ENCODE measurements around the gene APOO. TPM values are rescaled to one million over a fixed set of nuclear protein-coding genes. Genes with fewer than 3 reads are reported as not detected.

APOO gene
- total RNA-seq: 10 to 100 TPM; 27.1 to 27.5 TPM

GRCh38 chrX:23907498-23908218 is at the start of gene APOO, which contains the start of gene CXorf58:
Gene APOO (minus strand): TSS chrX:23907938. CDS start chrX:23907702, 236 bp downstream.
Gene CXorf58 (plus strand): TSS chrX:23908006. CDS start chrX:23910303, 2,297 bp downstream.
- Mint-ChIP-seq H3K4me3 (peak within 1 kb of the TSS; percentile 75), H3K27me3 (no peaks in the 10 kb centered on the region), H3K27ac (peak within 1 kb of the TSS; percentile 87), H3K4me1 (peaks cover 26% of the 10 kb centered on the region), H3K9me3 (ENCODE audit: low read depth) (no peaks in the 10 kb centered on the region), H3K36me3 (no peaks in the 10 kb centered on the region)
- DNase-seq (peak; percentile 94), ATAC-seq (peak; percentile 96)
- CTCF ChIA-PET: interaction anchor here (0.6 to 4.0 kb wide), 18 partner anchors 9 to 240 kb away, joined by 3 to 33 read pairs (median 4); partner anchors contain the start of genes ACOT9, EIF2S3, KLHL15 and PRDX4

- Mint-ChIP-seq H3K27me3 (no peaks in the 10 kb centered on the region), H3K27ac (peak overlapping the region; percentile 28), H3K9me3 (ENCODE audit: low read depth) (no peaks in the 10 kb centered on the region), H3K4me1 (peaks cover 25% of the 10 kb centered on the region), H3K4me3 (no peak overlapping the region), H3K36me3 (no peaks in the 10 kb centered on the region)
- no peak for ATAC-seq
- no peak for DNase-seq
- CTCF ChIA-PET: interaction anchor here (0.6 to 1.9 kb wide), 2 partner anchors 46 to 63 kb away, joined by 4 read pairs; no protein-coding TSS in a partner anchor
These were observed 46.7 kb upstream of the APOO start for GRCh38 chrX:23954396-23954795.

GRCh38 chrX:23953908-23954269 is 46.2 kb upstream of the APOO start:
- DNase-seq (peak; percentile 39), ATAC-seq (no peak)
- no peaks in the 10 kb centered on the region for H3K36me3 Mint-ChIP-seq
- H3K9me3 Mint-ChIP-seq (ENCODE audit: low read depth): no peaks in the 10 kb centered on the region
- peak overlapping the region; percentile 80 for H3K4me3 Mint-ChIP-seq
- CTCF ChIA-PET: interaction anchor here (0.6 to 1.9 kb wide), 3 partner anchors 45 to 72 kb away, joined by 4 to 8 read pairs (median 4); no protein-coding TSS in a partner anchor
- peaks cover 23% of the 10 kb centered on the region for H3K4me1 Mint-ChIP-seq
- H3K27me3 Mint-ChIP-seq: no peaks in the 10 kb centered on the region
- H3K27ac Mint-ChIP-seq: peak overlapping the region; percentile 92

GRCh38 chrX:23952984-23953907 is 45.5 kb upstream of the APOO start:
- no peaks in the 10 kb centered on the region for H3K27me3 Mint-ChIP-seq
- CTCF ChIA-PET: interaction anchor here (0.6 to 1.9 kb wide), 3 partner anchors 51 to 507 kb away, joined by 3 to 8 read pairs (median 3); no protein-coding TSS in a partner anchor
- H3K4me1 Mint-ChIP-seq: peaks cover 21% of the 10 kb centered on the region
- no peaks in the 10 kb centered on the region for H3K9me3 Mint-ChIP-seq (ENCODE audit: low read depth)
- DNase-seq (peak; percentile 73), ATAC-seq (peak; percentile 94)
- H3K27ac Mint-ChIP-seq: peak overlapping the region; percentile 92
- peak overlapping the region; percentile 80 for H3K4me3 Mint-ChIP-seq
- no peaks in the 10 kb centered on the region for H3K36me3 Mint-ChIP-seq

- no peaks in the 10 kb centered on the region for H3K27me3 Mint-ChIP-seq
- H3K4me3 Mint-ChIP-seq: peak overlapping the region; percentile 80
- ATAC-seq (no peak), DNase-seq (no peak)
- CTCF ChIA-PET: interaction anchor here (0.6 to 1.9 kb wide), 3 partner anchors 74 to 508 kb away, joined by 3 to 8 read pairs (median 5); partner anchors contain the start of gene EIF2S3
- H3K9me3 Mint-ChIP-seq (ENCODE audit: low read depth): no peaks in the 10 kb centered on the region
- peaks cover 21% of the 10 kb centered on the region for H3K4me1 Mint-ChIP-seq
- H3K36me3 Mint-ChIP-seq: no peaks in the 10 kb centered on the region
- H3K27ac Mint-ChIP-seq: peak overlapping the region; percentile 92
These were observed 44.7 kb upstream of the APOO start for GRCh38 chrX:23952391-23952790.

- no peaks in the 10 kb centered on the region for H3K9me3 Mint-ChIP-seq (ENCODE audit: low read depth)
- no peak overlapping the region for H3K27ac Mint-ChIP-seq
- CTCF ChIA-PET: no interaction called here
- H3K4me1 Mint-ChIP-seq: peaks cover 2% of the 10 kb centered on the region
- no peaks in the 10 kb centered on the region for H3K27me3 Mint-ChIP-seq
- peaks cover 3% of the 10 kb centered on the region for H3K36me3 Mint-ChIP-seq
- ATAC-seq: no peak
- no peak overlapping the region for H3K4me3 Mint-ChIP-seq
- DNase-seq: no peak
These were observed 37.5 kb upstream of the APOO start for GRCh38 chrX:23945206-23945605.

GRCh38 chrX:23944234-23944633 is 36.5 kb upstream of the APOO start:
- CTCF ChIA-PET: no interaction called here
- ATAC-seq (no peak), DNase-seq (no peak)
- no peak overlapping the region for H3K27ac Mint-ChIP-seq
- H3K27me3 Mint-ChIP-seq: no peaks in the 10 kb centered on the region
- peaks cover 3% of the 10 kb centered on the region for H3K36me3 Mint-ChIP-seq
- H3K9me3 Mint-ChIP-seq (ENCODE audit: low read depth): no peaks in the 10 kb centered on the region
- peaks cover 2% of the 10 kb centered on the region for H3K4me1 Mint-ChIP-seq
- no peak overlapping the region for H3K4me3 Mint-ChIP-seq

GRCh38 chrX:23939203-23939602 is 31.5 kb upstream of the APOO start:
- DNase-seq: no peak
- no peak overlapping the region for H3K27ac Mint-ChIP-seq
- no peak overlapping the region for H3K4me3 Mint-ChIP-seq
- CTCF ChIA-PET: no interaction called here
- H3K9me3 Mint-ChIP-seq (ENCODE audit: low read depth): no peaks in the 10 kb centered on the region
- H3K4me1 Mint-ChIP-seq: no peaks in the 10 kb centered on the region
- no peak for ATAC-seq
- H3K27me3 Mint-ChIP-seq: no peaks in the 10 kb centered on the region
- H3K36me3 Mint-ChIP-seq: peaks cover 1% of the 10 kb centered on the region

GRCh38 chrX:23938690-23939089 is 31.0 kb upstream of the APOO start:
- ATAC-seq (no peak), DNase-seq (no peak)
- Mint-ChIP-seq H3K36me3 (peaks cover 1% of the 10 kb centered on the region), H3K27ac (no peak overlapping the region), H3K9me3 (ENCODE audit: low read depth) (no peaks in the 10 kb centered on the region), H3K4me3 (no peak overlapping the region), H3K27me3 (no peaks in the 10 kb centered on the region), H3K4me1 (no peaks in the 10 kb centered on the region)
- CTCF ChIA-PET: interaction anchor here (1.5 kb wide), 1 partner anchor 30 kb away, joined by 4 read pairs; the partner anchor contains the start of genes APOO and CXorf58

- DNase-seq (no peak), ATAC-seq (no peak)
- Mint-ChIP-seq H3K27ac (no peak overlapping the region), H3K36me3 (no peaks in the 10 kb centered on the region), H3K4me3 (no peak overlapping the region), H3K9me3 (ENCODE audit: low read depth) (no peaks in the 10 kb centered on the region), H3K4me1 (peaks cover 2% of the 10 kb centered on the region), H3K27me3 (no peaks in the 10 kb centered on the region)
- CTCF ChIA-PET: interaction anchor here (1.5 kb wide), 1 partner anchor 29 kb away, joined by 4 read pairs; the partner anchor contains the start of genes APOO and CXorf58
These were observed 29.4 kb upstream of the APOO start for GRCh38 chrX:23937100-23937499.

GRCh38 chrX:23936180-23936579 is 28.4 kb upstream of the APOO start:
- Mint-ChIP-seq H3K4me3 (no peak overlapping the region), H3K27ac (no peak overlapping the region), H3K9me3 (ENCODE audit: low read depth) (no peaks in the 10 kb centered on the region), H3K27me3 (no peaks in the 10 kb centered on the region), H3K4me1 (peaks cover 10% of the 10 kb centered on the region), H3K36me3 (no peaks in the 10 kb centered on the region)
- no peak for ATAC-seq
- CTCF ChIA-PET: no interaction called here
- DNase-seq: no peak

GRCh38 chrX:23935106-23935505 is 27.4 kb upstream of the APOO start:
- ATAC-seq: no peak
- no peaks in the 10 kb centered on the region for H3K27me3 Mint-ChIP-seq
- CTCF ChIA-PET: no interaction called here
- peaks cover 13% of the 10 kb centered on the region for H3K4me1 Mint-ChIP-seq
- DNase-seq: no peak
- no peaks in the 10 kb centered on the region for H3K9me3 Mint-ChIP-seq (ENCODE audit: low read depth)
- no peak overlapping the region for H3K4me3 Mint-ChIP-seq
- no peak overlapping the region for H3K27ac Mint-ChIP-seq
- no peaks in the 10 kb centered on the region for H3K36me3 Mint-ChIP-seq

GRCh38 chrX:23932046-23932445 is 24.3 kb upstream of the APOO start:
- no peaks in the 10 kb centered on the region for H3K27me3 Mint-ChIP-seq
- H3K4me3 Mint-ChIP-seq: no peak overlapping the region
- no peak overlapping the region for H3K27ac Mint-ChIP-seq
- CTCF ChIA-PET: interaction anchor here (1.3 kb wide), 1 partner anchor 123 kb away, joined by 6 read pairs; the partner anchor contains the start of gene EIF2S3
- peaks cover 13% of the 10 kb centered on the region for H3K4me1 Mint-ChIP-seq
- no peaks in the 10 kb centered on the region for H3K36me3 Mint-ChIP-seq
- H3K9me3 Mint-ChIP-seq (ENCODE audit: low read depth): no peaks in the 10 kb centered on the region
- no peak for DNase-seq
- no peak for ATAC-seq
